ENCODE results near the gene ITGB6. TPM values are rescaled to one million over a fixed set of nuclear protein-coding genes. Genes with fewer than 3 reads are reported as not detected.

The ITGB6 gene
- total RNA-seq, 2 donors from 2014 or later, result 7.3 to 12.3 TPM

DNA sequence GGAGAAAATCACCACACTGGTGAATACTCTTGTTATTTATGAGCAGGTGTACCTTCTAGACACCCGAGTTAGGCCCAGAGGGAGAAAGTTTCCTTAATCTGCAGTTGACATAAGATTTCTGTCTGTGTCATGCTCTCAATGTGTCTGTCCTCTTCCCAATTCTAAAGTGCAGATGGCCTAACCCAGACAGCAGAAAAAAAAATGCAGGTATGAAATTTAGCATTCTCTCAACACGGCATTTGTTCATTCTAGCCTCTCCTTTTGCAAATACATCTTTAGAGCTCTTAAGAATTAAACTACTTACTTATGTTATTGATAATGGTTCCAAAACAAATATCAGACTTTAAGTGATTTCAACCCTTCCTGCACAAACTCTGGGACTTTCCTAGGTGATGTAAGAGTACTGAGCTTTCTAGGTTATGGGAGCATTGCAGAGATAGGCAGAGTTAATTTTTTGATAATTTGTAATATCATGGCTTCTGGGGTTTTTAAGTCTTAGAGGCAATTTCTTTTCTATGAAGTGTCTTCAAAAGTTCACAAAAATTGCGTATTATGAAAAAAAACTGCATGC lies 32.9 kb upstream of the ITGB6 start:
- Histone ChIP-seq H3K9me3 (no peaks in the 10 kb centered on the region), H3K27ac (no peak overlapping the region), H3K36me3 (no peaks in the 10 kb centered on the region), H3K27me3 (replicated peaks; ENCODE audit: insufficient read depth) (no peaks in the 10 kb centered on the region), H3K4me3 (no peak overlapping the region), H3K4me1 (replicated peaks) (no peaks in the 10 kb centered on the region)
- no peak for DNase-seq (ENCODE audit: low spot score)
- intact Hi-C loops (cut with DNase I), result no loop called here
- TF ChIP-seq, protein P1, sequence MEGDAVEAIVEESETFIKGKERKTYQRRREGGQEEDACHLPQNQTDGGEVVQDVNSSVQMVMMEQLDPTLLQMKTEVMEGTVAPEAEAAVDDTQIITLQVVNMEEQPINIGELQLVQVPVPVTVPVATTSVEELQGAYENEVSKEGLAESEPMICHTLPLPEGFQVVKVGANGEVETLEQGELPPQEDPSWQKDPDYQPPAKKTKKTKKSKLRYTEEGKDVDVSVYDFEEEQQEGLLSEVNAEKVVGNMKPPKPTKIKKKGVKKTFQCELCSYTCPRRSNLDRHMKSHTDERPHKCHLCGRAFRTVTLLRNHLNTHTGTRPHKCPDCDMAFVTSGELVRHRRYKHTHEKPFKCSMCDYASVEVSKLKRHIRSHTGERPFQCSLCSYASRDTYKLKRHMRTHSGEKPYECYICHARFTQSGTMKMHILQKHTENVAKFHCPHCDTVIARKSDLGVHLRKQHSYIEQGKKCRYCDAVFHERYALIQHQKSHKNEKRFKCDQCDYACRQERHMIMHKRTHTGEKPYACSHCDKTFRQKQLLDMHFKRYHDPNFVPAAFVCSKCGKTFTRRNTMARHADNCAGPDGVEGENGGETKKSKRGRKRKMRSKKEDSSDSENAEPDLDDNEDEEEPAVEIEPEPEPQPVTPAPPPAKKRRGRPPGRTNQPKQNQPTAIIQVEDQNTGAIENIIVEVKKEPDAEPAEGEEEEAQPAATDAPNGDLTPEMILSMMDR (IDR thresholded peaks at IDR 0.05), result no peak
- TF ChIP-seq POLR2AphosphoS5 (IDR thresholded peaks at IDR 0.05), result no peak
- TF ChIP-seq POLR2A (IDR thresholded peaks at IDR 0.05), result no peak
- WGBS, result 59% methylated on average over 3 of the region's 3 CpGs

DNA sequence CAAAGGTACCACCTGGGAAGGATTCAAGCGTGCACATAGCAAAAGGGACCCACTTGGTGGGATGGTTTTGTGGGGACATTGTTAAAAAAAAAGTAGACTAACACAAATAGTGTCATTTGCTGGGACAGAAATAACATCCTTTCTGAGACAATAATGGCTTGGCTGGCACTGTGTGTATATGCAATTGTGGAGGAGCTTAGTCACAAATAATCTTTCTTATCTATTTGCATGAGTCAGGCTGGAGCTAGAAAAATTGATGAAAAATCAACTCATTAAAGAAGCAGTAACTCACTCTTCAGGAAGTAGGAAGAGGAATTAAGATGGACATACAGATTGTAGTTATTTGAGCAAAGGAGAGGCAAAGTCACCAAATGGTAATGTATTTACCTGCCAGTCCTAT lies 29.5 kb upstream of the ITGB6 start:
- no peak for TF ChIP-seq POLR2AphosphoS5 (IDR thresholded peaks at IDR 0.05)
- TF ChIP-seq POLR2A (IDR thresholded peaks at IDR 0.05), result no peak
- TF ChIP-seq, protein P1 (IDR thresholded peaks at IDR 0.05), result no peak
- H3K27ac ChIP-seq, result no peak overlapping the region
- H3K27me3 ChIP-seq (replicated peaks; ENCODE audit: insufficient read depth), result no peaks in the 10 kb centered on the region
- DNase-seq (ENCODE audit: low spot score), result no peak
- intact Hi-C loops (cut with DNase I), result no loop called here
- no peak overlapping the region for H3K4me3 ChIP-seq
- H3K4me1 ChIP-seq (replicated peaks), result no peaks in the 10 kb centered on the region
- H3K36me3 ChIP-seq, result no peaks in the 10 kb centered on the region
- H3K9me3 ChIP-seq, result no peaks in the 10 kb centered on the region
- 57% methylated on average over 1 of the region's 1 CpG for whole genome bisulfite sequencing

DNA sequence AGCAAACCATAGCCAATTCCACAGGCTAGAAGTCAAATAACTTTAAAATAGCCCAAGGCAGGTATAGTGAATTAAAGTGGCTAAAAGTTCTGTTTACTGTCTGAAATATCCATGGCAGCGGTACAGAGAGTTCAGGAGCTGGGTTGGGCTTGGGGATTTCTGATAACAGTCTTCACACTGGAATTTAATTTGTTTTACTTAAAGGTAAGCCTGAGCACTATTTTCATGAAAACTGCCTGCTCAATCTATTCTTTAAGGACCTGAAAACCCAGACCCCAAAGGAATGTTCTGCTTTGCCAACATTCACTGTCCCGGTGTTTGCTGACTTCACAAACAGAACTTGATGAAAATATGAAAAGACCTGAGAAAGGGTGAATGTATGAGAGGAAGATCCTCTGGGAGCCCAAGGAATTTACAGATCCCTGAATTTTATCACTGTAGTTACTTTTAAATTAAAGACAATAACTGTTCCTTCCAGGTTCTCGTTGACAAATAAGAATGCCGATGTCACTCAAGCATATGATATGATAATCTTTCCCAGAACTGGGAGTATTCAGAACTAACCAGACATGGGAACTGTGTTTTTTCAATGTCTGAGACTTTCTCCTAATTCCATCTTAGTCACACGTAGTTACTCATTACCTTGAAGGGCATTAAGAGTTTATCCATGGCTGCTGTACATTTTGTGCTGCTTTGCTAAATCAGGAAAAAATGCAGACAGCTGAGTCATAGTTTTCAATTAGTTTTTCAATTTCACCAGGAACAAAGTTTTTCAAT lies 28.3 kb upstream of the ITGB6 start:
- TF ChIP-seq, protein P1 (IDR thresholded peaks at IDR 0.05), result no peak
- TF ChIP-seq POLR2AphosphoS5 (IDR thresholded peaks at IDR 0.05) (no peak), POLR2A (IDR thresholded peaks at IDR 0.05) (no peak)
- no peaks in the 10 kb centered on the region for H3K4me1 ChIP-seq (replicated peaks)
- no peaks in the 10 kb centered on the region for H3K27me3 ChIP-seq (replicated peaks; ENCODE audit: insufficient read depth)
- H3K27ac ChIP-seq, result peak overlapping the region; percentile 7 to 37
- H3K36me3 ChIP-seq, result no peaks in the 10 kb centered on the region
- no peak for DNase-seq (ENCODE audit: low spot score)
- no peak overlapping the region for H3K4me3 ChIP-seq
- H3K9me3 ChIP-seq, result no peaks in the 10 kb centered on the region
- intact Hi-C loops (cut with DNase I), result no loop called here
- WGBS, result 42% methylated on average over 5 of the region's 5 CpGs

DNA sequence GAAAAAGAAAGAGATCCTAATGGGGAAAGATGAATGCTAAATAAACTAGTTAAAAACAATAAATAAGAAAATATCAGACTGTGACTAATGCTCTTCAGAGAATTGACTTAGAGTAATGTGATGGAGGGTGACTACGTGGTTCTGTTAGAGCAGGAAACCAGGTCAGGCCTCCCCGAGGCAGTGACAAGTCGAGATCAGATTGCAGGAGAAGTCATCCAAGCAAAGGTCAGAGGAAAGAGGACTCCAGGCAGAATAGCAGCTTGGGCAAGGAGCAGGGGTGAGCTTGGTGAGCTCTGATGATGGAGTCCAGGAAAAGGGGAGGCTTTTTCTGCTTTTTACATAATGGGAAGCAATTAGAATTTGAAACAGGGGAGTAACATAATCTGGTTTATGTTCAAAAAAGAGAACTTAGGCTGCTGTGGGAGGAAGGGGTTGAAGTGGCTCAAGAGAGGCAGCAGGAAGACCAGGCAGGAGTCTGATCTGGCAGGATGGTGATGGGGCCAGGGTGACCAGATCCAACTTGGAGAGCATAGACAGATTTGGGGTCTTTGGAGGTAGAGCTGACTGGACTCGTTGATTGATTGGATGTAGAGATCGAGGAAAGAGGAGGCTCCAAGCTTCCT lies 27.3 kb upstream of the ITGB6 start:
- H3K4me3 ChIP-seq, result no peak overlapping the region
- no peaks in the 10 kb centered on the region for H3K4me1 ChIP-seq (replicated peaks)
- H3K9me3 ChIP-seq, result no peaks in the 10 kb centered on the region
- WGBS, result 66% methylated on average over 5 of the region's 5 CpGs
- DNase-seq (ENCODE audit: low spot score), result no peak
- H3K36me3 ChIP-seq, result no peaks in the 10 kb centered on the region
- TF ChIP-seq POLR2A (IDR thresholded peaks at IDR 0.05) (no peak), POLR2AphosphoS5 (IDR thresholded peaks at IDR 0.05) (no peak)
- TF ChIP-seq, protein P1 (IDR thresholded peaks at IDR 0.05), result no peak
- H3K27me3 ChIP-seq (replicated peaks; ENCODE audit: insufficient read depth), result no peaks in the 10 kb centered on the region
- peak overlapping the region; percentile 7 to 37 for H3K27ac ChIP-seq
- intact Hi-C loops (cut with DNase I), result no loop called here
